Calu3 (cell line): ENCODE measurements around the gene SNX17. TPM values are rescaled to one million over a fixed set of nuclear protein-coding genes. Genes with fewer than 3 reads are reported as not detected.

ENCODE experiments used
- BruUV-seq: library from RNA; stranded (reverse); fragments of 400-500 nt; replicated peaks from 2 replicates; lab custom pipeline; 2021; lab: Mats Ljungman, UMichigan
- CTCF ChIA-PET: fragments of 300-600 bp; sonication (Branson Sonifier 250); formaldehyde crosslinking; loops from one replicate; lab custom pipeline; 2022; ENCODE audit warnings: antibody characterized with exemption; lab: Charles Lee
- DNase-seq: peaks from one replicate; pipeline ENCODE4 v3.0.0; 2022
- H3K27ac Mint-ChIP-seq: one replicate; pipeline ENCODE4 v1.8.0; 2022; ENCODE audit warnings: mixed read lengths; ENCODE audit not compliant: unreplicated experiment
- H3K27me3 Mint-ChIP-seq: one replicate; pipeline ENCODE4 v1.8.0; 2022; ENCODE audit warnings: mixed read lengths; ENCODE audit not compliant: unreplicated experiment
- H3K36me3 Mint-ChIP-seq: one replicate; pipeline ENCODE4 v1.8.0; 2022; ENCODE audit warnings: mild to moderate bottlenecking, moderate library complexity, mixed read lengths; ENCODE audit not compliant: insufficient read depth, unreplicated experiment
- H3K4me1 Mint-ChIP-seq: one replicate; pipeline ENCODE4 v1.8.0; 2022; ENCODE audit warnings: mild to moderate bottlenecking, low read depth, mixed read lengths; ENCODE audit not compliant: unreplicated experiment
- H3K4me3 Mint-ChIP-seq: one replicate; pipeline ENCODE4 v1.8.0; 2022; ENCODE audit warnings: mild to moderate bottlenecking, low read depth, moderate library complexity, mixed read lengths; ENCODE audit not compliant: unreplicated experiment
- H3K9me3 Mint-ChIP-seq: one replicate; pipeline ENCODE4 v1.8.0; 2022; ENCODE audit warnings: low read depth, mixed read lengths; ENCODE audit not compliant: unreplicated experiment
- intact Hi-C: fragments of 100-400 bp; cut with micrococcal nuclease; formaldehyde crosslinking; loops from one replicate; pipeline ENCODE4 v1.10.0; 2022; ENCODE audit not compliant: unreplicated experiment
- total RNA-seq: library from RNA; stranded (reverse); gene quantifications from 2 replicates; pipeline ENCODE4 v1.2.3, GENCODE V29; 2022
- TF ChIP-seq, protein P1 (sequence below): fragments of 200-600 bp; IDR thresholded peaks from one replicate; pipeline ENCODE4 v1.8.0; 2022; ENCODE audit warnings: antibody characterized with exemption; ENCODE audit not compliant: unreplicated experiment

The SNX17 gene
- total RNA-seq, 1 experiment from 2014 or later: 85.3 TPM

DNA sequence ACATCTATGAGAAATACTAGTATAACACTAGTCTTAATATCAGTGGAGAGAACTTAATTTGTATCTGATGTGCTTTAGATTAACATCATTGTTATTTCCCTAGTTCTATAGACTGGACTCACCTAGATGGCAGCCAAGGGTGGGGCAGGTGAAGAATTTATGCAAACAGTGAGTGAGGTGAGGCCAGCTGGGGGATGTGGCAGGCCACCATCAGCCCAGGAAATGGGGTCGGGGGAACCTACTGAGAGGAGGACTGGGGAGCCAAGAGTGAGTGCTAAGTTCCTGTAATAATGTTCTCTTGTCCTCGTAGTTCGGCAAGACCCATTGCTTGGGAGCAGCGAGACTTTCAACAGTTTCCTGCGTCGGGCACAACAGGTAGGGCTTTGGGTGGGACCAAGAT, 2.5 kb downstream of the SNX17 start:
- BruUV-seq: no TSS peak
- H3K9me3 Mint-ChIP-seq: no peaks in the 10 kb centered on the region
- H3K4me1 Mint-ChIP-seq: peaks cover 17% of the 10 kb centered on the region
- TF ChIP-seq, protein P1, sequence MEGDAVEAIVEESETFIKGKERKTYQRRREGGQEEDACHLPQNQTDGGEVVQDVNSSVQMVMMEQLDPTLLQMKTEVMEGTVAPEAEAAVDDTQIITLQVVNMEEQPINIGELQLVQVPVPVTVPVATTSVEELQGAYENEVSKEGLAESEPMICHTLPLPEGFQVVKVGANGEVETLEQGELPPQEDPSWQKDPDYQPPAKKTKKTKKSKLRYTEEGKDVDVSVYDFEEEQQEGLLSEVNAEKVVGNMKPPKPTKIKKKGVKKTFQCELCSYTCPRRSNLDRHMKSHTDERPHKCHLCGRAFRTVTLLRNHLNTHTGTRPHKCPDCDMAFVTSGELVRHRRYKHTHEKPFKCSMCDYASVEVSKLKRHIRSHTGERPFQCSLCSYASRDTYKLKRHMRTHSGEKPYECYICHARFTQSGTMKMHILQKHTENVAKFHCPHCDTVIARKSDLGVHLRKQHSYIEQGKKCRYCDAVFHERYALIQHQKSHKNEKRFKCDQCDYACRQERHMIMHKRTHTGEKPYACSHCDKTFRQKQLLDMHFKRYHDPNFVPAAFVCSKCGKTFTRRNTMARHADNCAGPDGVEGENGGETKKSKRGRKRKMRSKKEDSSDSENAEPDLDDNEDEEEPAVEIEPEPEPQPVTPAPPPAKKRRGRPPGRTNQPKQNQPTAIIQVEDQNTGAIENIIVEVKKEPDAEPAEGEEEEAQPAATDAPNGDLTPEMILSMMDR: no peak
- H3K27me3 Mint-ChIP-seq: no peaks in the 10 kb centered on the region
- no peak overlapping the region for H3K4me3 Mint-ChIP-seq
- DNase-seq: no peak
- CTCF ChIA-PET: no interaction called here
- intact Hi-C loops: no loop called here
- H3K27ac Mint-ChIP-seq: peak overlapping the region; percentile 63
- peaks cover 68% of the 10 kb centered on the region for H3K36me3 Mint-ChIP-seq

DNA sequence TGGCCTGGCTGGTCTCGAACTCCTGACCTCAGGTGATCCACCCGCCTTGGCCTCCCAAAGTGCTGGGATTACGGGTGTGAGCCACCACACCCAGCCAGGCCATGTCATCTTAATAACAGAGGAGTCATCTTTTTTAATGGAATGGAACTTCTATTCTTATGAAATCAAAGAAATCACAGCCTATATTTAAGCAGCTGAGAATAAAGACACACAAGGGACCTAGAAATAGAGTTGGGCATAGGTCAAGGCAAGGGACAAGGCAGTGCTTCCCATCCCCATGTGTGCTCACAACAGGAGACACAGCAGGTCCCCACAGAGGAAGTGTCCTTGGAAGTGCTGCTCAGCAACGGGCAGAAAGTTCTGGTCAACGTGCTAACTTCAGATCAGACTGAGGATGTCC, 3.2 kb downstream of the SNX17 start:
- DNase-seq: no peak
- BruUV-seq: no TSS peak

GRCh38 chr2:27375513-27376099, 5.2 kb downstream of the SNX17 start:
- Mint-ChIP-seq H3K9me3 (no peaks in the 10 kb centered on the region), H3K4me1 (peaks cover 15% of the 10 kb centered on the region)

More for the DNA sequence above, 3.2 kb downstream of the SNX17 start:
- intact Hi-C loops: no loop called here
- H3K9me3 Mint-ChIP-seq: no peaks in the 10 kb centered on the region
- H3K27ac Mint-ChIP-seq: no peak overlapping the region
- CTCF ChIA-PET: no interaction called here
- TF ChIP-seq, protein P1: no peak
- peaks cover 12% of the 10 kb centered on the region for H3K4me1 Mint-ChIP-seq
- H3K4me3 Mint-ChIP-seq: no peak overlapping the region
- H3K36me3 Mint-ChIP-seq: peaks cover 68% of the 10 kb centered on the region
- H3K27me3 Mint-ChIP-seq: no peaks in the 10 kb centered on the region

DNA sequence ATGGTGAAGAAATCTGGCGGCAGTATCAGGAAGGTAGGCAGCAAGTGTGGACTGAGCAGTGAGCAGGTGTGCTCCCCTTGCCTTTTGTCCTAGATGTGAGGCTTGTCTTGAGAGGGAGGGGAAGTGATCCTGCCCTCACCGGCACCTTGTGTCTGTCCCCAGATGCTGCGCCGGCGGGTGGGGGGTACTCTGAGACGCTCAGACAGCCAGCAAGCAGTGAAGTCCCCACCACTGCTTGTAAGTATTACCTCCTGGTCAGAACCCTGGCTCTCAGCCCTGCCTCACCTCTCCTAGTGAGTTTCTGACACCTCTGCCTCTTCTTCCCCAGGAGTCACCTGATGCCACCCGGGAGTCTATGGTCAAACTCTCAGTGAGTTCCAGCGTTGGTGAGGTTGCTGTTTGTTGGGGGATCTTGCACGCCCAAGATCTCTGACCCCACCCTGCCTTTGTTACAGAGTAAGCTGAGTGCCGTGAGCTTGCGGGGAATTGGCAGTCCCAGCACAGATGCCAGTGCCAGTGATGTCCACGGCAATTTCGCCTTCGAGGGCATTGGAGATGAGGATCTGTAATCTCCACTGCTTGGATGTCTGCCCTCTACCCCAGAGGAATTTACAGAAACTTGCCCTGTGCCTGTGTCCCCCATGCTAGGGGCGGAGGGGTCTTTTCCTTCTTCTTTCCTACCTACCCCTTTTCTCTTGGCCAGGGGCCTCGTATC, 5.9 kb downstream of the SNX17 start:
- no peaks in the 10 kb centered on the region for H3K9me3 Mint-ChIP-seq
- intact Hi-C loops: no loop called here
- CTCF ChIA-PET: no interaction called here
- H3K27ac Mint-ChIP-seq: peak overlapping the region; percentile 58
- TF ChIP-seq, protein P1: no peak
- H3K4me3 Mint-ChIP-seq: no peak overlapping the region
- H3K36me3 Mint-ChIP-seq: peaks cover 70% of the 10 kb centered on the region
- BruUV-seq: TSS peak; percentile 1
- no peaks in the 10 kb centered on the region for H3K27me3 Mint-ChIP-seq
- H3K4me1 Mint-ChIP-seq: peaks cover 15% of the 10 kb centered on the region
- DNase-seq: no peak

More at GRCh38 chr2:27375513-27376099, 5.2 kb downstream of the SNX17 start:
- intact Hi-C loops: no loop called here
- Mint-ChIP-seq H3K27ac (no peak overlapping the region), H3K36me3 (peaks cover 70% of the 10 kb centered on the region), H3K4me3 (no peak overlapping the region), H3K27me3 (no peaks in the 10 kb centered on the region)
- TF ChIP-seq, protein P1: no peak
- CTCF ChIA-PET: no interaction called here
- no peak for DNase-seq
- BruUV-seq: no TSS peak
